Tongue (tissue), 2 donors: Measurements from ENCODE around the gene INCENP. TPM values are rescaled to one million over a fixed set of nuclear protein-coding genes. Genes with fewer than 3 reads are reported as not detected.

Experiments used
- DNase-seq: peaks from one replicate; pipeline ENCODE4 v3.0.0-alpha.2; 2015
- total RNA-seq: library from RNA; depleted of rRNA; stranded (reverse); fragments of >200 nt; gene quantifications from one replicate; pipeline ENCODE4 v1.2.3, GENCODE V29; 2014

Gene INCENP
- total RNA-seq, 1 donor from 2014 or later = 16.8 TPM

DNA sequence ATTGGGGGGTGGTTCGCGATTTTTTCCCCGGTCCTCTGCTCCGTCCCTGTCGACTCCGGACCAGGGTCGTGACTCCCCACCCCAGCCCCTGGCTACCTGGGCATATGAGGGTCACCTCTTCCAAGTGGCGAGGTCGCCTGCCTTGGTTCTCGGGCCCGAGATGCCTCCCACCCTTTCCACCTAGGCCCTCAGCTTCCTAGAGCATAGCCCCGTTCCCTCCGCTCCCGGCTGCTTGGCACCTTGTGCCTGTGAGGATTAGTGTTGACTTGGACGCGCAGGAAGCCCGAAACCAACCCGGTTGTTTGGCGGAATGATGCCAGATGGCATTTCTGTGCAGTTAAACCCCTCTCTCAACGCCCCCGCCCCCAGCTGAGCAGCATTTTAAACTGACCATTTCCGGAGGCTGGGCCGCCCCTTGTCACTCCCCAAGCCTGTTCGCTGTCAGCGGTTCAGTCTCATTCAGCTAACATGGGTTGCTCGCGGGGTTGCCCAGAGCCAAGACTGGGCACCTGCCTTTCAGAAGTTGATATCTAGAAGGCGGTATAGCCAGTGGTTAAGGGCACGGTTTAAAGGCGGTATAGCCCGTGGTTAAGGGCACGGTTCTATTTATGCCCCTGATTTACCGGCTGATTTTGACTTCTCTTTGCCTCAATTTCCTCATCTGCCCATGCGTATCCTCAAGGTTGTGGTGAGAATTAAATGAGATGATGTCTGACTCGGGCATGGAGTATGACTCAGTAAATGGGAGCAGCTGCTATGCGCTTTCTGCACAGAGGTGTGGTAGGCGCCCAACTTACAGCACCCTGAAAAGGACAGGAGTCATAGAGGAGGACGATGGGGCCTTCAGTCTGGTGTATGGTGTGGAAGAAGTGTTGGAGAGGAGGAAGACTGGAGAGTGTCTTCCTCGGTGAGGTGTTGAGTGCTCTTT lies 639 bp downstream of the INCENP start:
- peak; percentile 57 for DNase-seq

DNA sequence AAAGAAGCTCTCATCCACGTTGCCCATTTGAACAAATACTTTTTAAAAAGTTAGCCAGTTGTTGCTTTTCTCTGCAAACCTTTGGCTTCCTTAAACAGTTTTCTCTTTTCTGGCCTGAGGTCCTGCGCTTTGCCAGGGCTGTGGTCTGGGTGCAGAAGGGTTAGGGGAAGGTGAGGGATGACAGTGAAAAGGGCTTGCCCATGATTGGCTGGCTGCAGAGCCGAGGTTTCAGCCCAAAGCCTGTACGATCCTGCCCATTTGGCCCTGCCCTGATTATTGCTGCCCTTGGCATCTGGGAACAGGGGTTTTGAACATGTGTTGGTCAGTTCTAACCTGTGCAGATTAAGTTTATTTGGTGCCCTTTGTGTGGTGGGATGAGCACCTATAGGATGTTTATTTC lies 1.5 kb downstream of the INCENP start:
- DNase-seq = no peak

GRCh38 chr11:62125881-62126280 lies 2.1 kb downstream of the INCENP start:
- DNase-seq = no peak

GRCh38 chr11:62127426-62127825 lies 3.6 kb downstream of the INCENP start:
- no peak for DNase-seq

GRCh38 chr11:62127941-62128770 lies 4.3 kb downstream of the INCENP start:
- DNase-seq = no peak

- no peak for DNase-seq
Observed at GRCh38 chr11:62128835-62129234, 5.0 kb downstream of the INCENP start.

- no peak for DNase-seq
Observed at GRCh38 chr11:62129590-62130282, 5.9 kb downstream of the INCENP start.

DNA sequence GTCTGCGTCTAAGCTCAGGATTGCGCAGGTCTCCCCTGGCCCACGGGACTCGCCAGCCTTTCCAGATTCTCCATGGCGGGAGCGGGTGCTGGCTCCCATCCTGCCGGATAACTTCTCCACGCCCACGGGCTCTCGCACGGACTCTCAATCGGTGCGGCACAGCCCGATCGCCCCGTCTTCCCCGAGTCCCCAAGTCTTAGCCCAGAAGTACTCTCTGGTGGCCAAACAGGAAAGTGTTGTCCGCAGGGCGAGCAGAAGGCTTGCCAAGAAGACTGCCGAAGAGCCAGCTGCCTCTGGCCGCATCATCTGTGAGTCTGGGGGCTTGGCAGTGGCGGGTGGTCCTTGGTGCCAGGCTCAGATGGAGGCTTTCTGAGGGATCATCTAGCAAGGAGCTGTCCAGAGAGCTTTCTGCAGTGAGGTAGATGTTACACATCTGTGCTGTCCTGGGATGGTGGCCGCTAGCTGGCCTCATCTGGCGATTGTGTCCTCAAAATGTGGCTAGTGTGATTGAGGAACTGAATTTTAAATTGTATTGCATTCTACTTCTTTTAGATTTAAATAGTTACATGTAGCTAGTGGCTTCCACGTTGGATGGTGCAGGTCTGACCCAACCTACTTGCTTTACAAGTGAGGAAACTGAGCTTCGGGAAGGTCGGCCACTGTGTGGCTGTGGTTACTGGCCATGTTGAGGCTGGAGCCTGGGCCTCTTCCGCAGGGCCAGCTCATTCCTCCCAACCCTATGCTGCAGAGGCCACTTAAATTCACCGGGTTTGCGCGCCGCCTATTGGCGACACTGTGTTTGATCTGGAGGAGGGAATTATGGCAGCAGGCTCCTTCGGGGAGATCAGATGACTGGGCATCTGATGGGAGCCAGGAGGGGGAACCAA lies 6.7 kb downstream of the INCENP start:
- DNase-seq = no peak

GRCh38 chr11:62131170-62131464 lies 7.3 kb downstream of the INCENP start:
- no peak for DNase-seq

GRCh38 chr11:62132191-62132590 lies 8.4 kb downstream of the INCENP start:
- DNase-seq = no peak

DNA sequence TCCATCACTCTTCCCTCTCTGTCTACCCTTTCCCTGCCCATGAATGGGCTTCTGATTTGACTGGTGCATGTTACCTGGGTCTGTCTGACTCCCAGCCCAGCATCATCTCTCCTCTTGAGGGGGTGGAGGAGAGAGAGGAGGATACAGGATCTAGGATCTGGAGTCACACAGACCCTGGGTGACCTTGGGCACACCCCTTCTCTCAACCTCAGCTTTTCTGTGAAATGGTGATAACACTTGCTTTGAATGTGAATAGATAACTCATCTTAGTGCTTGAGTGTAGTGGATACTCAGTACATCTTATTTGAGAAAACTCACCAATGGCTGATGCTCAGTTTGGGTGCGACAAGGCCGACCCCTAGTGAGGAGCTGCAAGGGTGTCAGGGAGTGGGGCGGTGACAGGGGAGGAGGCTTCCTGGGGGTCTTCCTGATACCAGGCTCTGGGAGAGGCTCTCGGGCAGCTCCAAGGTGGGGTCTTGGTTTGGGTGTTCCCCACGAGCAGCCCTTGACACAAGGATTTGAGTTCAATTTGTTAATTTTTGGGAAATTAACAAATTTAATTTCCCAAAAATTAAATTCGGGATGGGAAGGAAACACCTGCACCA lies 9.0 kb downstream of the INCENP start:
- no peak for DNase-seq

DNA sequence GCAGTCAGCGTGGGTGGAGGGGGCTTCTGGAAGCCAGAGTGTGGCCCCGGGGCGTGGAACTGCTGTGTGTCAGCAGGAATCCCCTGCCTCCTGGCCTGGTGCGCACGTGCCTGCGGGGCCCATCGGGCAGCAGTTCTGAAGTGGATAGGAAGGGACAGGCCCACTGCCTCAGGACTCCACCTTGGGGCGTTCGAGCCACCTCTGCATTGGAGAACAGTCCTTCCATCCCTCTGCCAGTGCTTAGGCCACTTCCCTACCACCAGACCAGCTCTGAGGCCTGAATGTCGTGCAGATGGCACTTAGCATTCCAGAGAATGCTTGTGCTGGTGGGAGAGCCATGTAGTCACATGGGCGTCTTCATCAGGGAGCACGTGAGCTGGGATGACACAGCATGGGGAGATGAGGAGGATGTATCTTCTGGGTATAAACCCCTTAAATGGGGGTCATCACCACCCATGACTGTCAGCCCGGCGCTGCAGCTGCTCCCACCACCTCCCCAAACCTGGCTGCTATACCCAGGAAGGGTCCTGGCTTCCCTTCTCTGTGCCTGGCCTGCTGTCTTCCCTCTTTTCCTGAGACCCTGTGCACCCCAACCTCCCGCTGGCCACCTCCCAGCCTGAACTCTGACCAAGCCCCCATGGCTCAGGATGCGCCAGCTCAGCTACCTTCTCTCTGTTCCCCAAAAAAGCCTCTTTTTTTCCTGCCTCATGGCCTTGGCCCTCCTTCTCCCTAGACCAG lies 9.7 kb downstream of the INCENP start:
- no peak for DNase-seq

DNA sequence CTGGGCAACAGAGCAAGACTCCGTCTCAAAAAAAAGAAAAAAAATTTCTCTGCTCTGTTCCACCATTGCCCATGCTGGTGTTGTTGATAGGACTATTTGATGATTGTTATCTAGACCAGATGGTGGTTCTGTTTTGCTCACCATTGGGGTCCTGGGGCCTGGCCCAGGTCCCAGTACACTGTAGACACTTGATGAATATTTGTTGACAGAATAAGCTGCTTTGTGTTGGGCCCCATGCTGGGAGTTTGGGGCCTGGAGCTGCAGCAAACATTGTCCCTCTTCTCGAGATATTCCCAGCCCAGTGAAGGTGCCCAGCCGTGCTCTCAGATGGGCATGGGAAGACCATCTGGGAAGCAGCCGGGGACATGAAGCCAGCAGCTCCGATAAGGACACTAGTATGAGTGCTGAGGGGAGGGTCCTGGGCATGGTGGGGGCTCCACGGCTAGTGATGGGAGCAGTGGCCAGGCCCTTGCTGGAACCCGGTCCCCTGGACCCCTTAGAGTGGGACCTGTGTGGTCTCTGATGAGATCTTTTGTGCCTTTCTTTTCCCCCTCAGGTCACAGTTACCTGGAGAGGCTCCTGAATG lies 13.6 kb downstream of the INCENP start:
- DNase-seq = no peak

DNA sequence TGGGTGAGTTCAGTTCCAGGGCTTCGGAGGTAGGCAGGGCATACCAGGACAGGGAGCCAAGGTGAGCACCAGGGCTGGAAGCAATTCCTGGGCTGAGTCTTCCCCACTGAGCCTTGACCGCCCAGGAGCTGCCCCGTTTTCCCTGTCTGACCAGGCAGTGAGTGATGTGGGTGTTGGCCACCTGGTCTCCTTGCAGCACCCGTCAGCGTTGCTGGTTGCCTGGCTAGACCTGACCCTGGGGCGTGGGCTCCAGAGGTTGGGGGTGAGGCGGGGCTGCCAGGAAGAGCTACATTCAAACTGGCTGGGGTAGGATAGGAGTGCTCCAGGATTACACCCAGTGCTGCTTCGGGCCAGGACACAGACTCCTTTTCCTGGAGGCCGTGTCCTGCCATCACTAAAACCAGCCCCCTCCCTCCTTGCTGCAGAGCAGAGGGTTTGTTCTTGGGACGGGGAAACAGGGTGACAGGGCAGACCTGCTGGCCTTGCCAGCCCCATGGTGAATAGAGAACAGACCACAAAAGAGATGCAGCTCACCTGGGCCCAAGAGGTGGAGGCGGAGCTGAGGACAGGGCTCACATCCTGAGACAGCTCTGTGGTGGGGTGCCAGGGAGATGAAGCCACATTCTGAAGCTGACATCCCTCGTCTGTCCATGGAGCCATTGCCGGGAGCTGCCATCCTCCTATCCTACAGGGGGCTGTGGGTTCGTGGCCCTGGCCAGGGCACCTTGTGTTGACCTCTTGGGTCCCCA lies 14.2 kb downstream of the INCENP start:
- DNase-seq = no peak

DNA sequence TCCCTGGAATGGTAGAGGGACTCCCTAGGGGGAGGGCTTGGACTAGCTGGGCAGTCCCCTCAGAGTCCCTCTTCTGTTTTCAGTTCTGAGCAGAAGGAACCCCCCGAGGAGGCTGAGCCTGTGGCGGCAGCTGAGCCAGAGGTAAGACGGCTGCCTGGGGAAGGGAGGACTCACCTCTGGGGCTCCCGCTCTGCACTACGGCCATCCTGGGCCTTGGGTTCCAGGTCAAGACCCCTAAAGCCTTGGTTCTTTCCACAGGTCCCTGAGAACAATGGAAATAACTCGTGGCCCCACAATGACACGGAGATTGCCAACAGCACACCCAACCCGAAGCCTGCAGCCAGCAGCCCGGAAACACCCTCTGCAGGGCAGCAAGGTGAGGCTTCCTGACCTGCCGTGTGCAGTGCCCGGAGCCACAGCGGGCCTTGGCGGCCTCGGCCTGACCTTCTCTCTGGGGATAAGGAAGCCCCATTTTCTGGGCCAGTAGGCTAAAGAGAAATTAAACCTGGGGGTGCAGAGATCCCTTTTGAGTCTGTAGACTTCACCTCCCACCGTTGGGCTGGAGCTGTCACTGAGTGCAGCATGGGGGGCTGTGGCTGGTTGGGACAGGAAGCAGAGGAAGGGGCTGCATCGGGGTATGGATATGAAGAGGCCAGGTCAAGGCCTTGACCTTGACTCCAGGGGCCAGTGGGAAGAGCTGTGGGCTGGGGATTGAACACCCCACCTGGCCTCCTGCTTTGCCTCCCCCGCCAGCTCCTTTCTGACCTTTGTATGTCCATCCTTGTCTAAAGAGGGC lies 15.0 kb downstream of the INCENP start:
- DNase-seq = no peak

- no peak for DNase-seq
Observed at GRCh38 chr11:62139526-62140303, 15.9 kb downstream of the INCENP start.

DNA sequence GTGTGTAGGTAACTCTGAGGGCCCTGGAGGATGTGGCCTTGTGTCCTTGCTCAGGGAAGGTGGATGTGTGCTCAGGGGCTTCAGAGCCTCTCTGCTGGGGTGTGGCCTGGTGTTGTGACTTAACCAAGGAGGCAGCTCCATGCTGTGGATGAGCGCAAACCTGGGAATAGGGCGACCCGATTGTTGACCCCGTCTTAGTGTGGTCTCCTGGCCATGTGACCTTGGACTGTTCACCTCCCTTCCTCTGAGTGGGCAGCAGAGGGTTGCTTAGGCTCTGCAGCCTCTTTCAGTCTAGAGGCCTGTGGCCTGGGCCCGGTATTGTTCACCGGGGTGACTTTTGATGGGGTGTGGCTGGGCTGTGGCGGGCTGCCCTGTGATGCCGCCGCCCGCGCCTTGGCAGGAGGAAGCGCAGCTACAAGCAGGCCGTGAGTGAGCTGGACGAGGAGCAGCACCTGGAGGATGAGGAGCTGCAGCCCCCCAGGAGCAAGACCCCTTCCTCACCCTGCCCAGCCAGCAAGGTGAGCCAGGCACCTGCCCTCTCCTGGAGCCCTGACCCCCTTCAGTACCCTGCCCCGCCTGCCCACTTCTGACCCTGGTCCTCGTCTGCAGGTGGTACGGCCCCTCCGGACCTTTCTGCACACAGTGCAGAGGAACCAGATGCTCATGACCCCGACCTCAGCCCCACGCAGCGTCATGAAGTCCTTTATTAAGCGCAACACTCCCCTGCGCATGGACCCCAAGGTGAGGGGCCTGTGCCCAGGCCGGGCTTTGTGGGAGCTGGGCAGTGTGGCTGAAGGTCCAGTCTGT lies 16.7 kb downstream of the INCENP start:
- DNase-seq = no peak
